HG02870 (cell line): ENCODE data around the gene EIF5AL1.
"Not testable (repeated sequence)": the region's sequence is repeated elsewhere in the genome, so short reads cannot be mapped to it uniquely, and the experiment has no call there.

Experiments used
- ATAC-seq: cut with Tn5 transposase; IDR thresholded peaks from one replicate; pipeline ENCODE4 v1.9.1; 2021; ENCODE audit warnings: mild to moderate bottlenecking, moderate library complexity; ENCODE audit not compliant: unreplicated experiment

EIF5AL1 gene

GRCh38 chr10:79511891-79512583 lies at the start of gene EIF5AL1:
Gene EIF5AL1 (plus strand): TSS chr10:79512533. CDS start chr10:79512650, 117 bp downstream.
- not testable (repeated sequence) for ATAC-seq

GRCh38 chr10:79463578-79464496 lies 48.5 kb upstream of the EIF5AL1 start:
- no peak for ATAC-seq

GRCh38 chr10:79465341-79465740 lies 47.0 kb upstream of the EIF5AL1 start:
- ATAC-seq: no peak

- ATAC-seq: no peak
These were observed 44.2 kb upstream of the EIF5AL1 start for GRCh38 chr10:79468015-79468560.

GRCh38 chr10:79468841-79469585 lies 43.3 kb upstream of the EIF5AL1 start:
- no peak for ATAC-seq

- ATAC-seq: no peak
These were observed 42.2 kb upstream of the EIF5AL1 start for GRCh38 chr10:79470096-79470495.

GRCh38 chr10:79471776-79472175 lies 40.6 kb upstream of the EIF5AL1 start:
- ATAC-seq: no peak

GRCh38 chr10:79472449-79472848 lies 39.9 kb upstream of the EIF5AL1 start:
- no peak for ATAC-seq

- no peak for ATAC-seq
These were observed 39.4 kb upstream of the EIF5AL1 start for GRCh38 chr10:79472951-79473350.

- ATAC-seq: no peak
These were observed 38.7 kb upstream of the EIF5AL1 start for GRCh38 chr10:79473496-79474095.

GRCh38 chr10:79475119-79475653 lies 37.1 kb upstream of the EIF5AL1 start:
- no peak for ATAC-seq

- ATAC-seq: no peak
These were observed 36.5 kb upstream of the EIF5AL1 start for GRCh38 chr10:79475877-79476276.

- ATAC-seq: no peak
These were observed 35.7 kb upstream of the EIF5AL1 start for GRCh38 chr10:79476645-79477044.

GRCh38 chr10:79477456-79477855 lies 34.9 kb upstream of the EIF5AL1 start:
- ATAC-seq: no peak

GRCh38 chr10:79479283-79479909 lies 32.9 kb upstream of the EIF5AL1 start:
- no peak for ATAC-seq

- ATAC-seq: no peak
These were observed 30.0 kb upstream of the EIF5AL1 start for GRCh38 chr10:79482304-79482703.

- no peak for ATAC-seq
These were observed 29.6 kb upstream of the EIF5AL1 start for GRCh38 chr10:79482741-79483140.

- ATAC-seq: no peak
These were observed 29.0 kb upstream of the EIF5AL1 start for GRCh38 chr10:79483299-79483698.

- no peak for ATAC-seq
These were observed 28.4 kb upstream of the EIF5AL1 start for GRCh38 chr10:79483948-79484347.

GRCh38 chr10:79484476-79484875 lies 27.9 kb upstream of the EIF5AL1 start:
- ATAC-seq: no peak
